T-helper 22 cell (primary cell): ENCODE results near the gene CRADD.
"Not testable (repeated sequence)": the region's sequence is repeated elsewhere in the genome, so short reads cannot be mapped to it uniquely, and the experiment has no call there.

ENCODE experiments used
- DNase-seq: peaks from one replicate; pipeline ENCODE4 v3.0.0-alpha.2; 2020; ENCODE audit warnings: low read depth

The CRADD gene

DNA sequence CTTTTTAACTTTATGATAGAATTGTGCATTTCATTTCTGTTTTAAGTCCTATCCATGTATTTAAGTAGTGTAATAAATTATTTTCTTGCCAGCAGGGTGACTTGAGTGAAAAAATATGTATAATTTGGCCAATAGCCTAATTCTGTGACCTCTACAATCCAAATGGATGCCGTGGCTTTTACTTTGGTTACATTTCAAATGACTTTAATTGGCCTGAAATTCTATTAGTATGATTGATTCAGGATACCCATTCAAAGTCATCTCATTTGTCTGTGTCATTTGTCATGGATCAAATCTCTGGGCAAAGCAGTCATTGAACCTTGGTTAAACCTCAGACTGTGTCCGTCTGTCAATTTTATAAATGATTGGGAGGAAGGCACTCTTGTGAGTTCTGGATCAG lies 29.6 kb downstream of the CRADD start:
- no peak for DNase-seq

- no peak for DNase-seq
These were observed 30.7 kb downstream of the CRADD start for GRCh38 chr12:93707836-93708235.

DNA sequence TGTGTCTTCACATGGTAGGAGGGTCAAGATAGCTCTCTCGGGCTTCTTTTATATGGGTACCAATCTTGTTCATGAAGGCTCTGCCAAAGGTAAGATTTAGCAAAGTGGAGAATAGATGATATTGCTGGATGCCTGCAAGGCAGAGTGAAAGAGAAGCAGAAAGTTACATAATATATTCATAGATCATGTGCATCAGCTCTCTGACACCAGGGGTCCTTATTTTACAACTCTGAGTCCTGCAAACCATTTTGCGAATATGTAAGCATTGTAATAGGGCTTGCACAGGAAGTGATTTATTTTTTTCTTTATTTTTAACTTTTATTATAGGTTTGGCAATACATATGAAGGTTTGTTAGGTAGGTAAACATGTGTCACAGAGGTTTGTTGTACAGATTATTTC lies 31.8 kb downstream of the CRADD start:
- DNase-seq, result no peak

DNA sequence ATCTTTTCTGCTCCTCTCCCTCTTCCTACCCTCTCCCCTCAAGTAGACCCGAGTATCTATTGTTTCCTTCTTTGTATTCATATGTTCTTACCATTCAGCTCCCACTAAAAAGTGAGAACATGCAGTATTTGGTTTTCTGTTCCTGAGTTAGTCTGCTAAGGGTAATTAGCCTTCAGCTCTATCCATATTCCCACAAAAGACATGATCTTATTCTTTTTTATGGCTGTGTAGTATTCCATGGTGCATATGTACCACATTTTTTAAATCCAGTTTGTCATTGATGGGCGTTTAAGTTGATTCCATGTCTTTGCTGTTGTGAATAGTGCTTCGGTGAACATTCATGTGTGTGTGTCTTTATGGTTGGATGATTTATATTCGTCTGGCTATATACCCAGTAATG lies 32.2 kb downstream of the CRADD start:
- DNase-seq, result no peak

- no peak for DNase-seq
These were observed 33.4 kb downstream of the CRADD start for GRCh38 chr12:93710574-93710926.

GRCh38 chr12:93711502-93711901 lies 34.3 kb downstream of the CRADD start:
- not testable (repeated sequence) for DNase-seq

- no peak for DNase-seq
These were observed 35.0 kb downstream of the CRADD start for GRCh38 chr12:93712200-93712599.

DNA sequence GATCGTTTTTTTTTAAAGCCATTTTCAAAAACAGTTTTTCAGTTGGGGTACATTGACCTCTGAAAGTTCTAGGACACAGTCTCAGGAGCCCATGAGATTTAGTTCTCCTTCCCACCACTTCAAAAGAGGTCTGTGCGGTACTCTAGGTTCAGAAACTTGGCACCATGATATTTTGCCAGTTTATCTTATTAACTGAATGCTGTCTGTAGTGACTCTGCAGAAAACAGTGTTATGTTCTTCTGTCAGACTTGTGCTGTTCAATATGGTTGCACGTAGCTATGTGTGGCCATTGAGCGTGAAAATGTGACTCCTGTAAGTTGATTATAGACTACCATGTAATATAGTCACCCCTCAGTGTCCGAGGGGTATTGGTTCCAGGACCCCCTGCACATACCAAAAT lies 35.9 kb downstream of the CRADD start:
- no peak for DNase-seq

GRCh38 chr12:93713800-93714199 lies 36.6 kb downstream of the CRADD start:
- no peak for DNase-seq

GRCh38 chr12:93714382-93714781 lies 37.2 kb downstream of the CRADD start:
- DNase-seq, result no peak

DNA sequence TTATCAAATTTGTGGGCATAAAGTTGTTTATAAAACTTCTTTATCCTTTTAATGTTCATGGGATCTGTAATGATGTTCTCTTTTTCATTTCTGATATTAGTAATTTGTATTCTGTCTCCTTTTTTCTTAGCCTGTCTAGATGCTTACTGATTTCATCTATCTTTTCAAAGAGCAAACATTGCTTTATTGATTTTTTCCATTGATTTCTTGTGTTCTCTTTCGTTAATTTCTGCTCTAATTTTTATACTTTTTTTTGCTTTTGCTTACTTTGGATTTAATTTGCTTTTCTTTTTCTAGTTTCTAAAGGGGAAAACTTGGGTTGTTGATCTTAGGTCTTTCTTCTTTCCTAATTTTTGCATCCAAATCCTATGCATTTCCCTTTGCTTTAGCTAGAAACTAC lies 42.5 kb downstream of the CRADD start:
- DNase-seq, result no peak

- DNase-seq, result no peak
These were observed 43.4 kb downstream of the CRADD start for GRCh38 chr12:93720559-93720958.

DNA sequence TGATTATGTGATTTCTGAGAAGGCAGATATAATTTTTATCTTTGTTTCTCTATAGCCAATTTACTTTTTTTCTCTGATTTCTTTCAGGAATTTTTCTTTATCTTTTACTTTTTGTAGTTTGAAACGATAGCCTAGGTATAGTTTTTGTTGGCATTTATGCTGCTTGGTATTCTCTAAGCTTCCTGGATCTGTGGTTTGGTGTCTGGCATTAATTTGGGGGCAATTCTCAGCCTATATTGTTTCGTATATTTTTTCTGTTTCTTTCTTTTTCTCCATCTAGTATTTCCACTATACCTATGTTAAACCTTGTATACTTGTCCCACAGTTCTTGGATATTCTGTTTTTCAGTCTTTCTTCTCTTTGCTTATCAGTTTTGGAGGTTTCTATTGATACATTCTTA lies 45.0 kb downstream of the CRADD start:
- no peak for DNase-seq

- DNase-seq, result no peak
These were observed 45.8 kb downstream of the CRADD start for GRCh38 chr12:93722835-93723567.

- no peak for DNase-seq
These were observed 46.4 kb downstream of the CRADD start for GRCh38 chr12:93723568-93723930.

DNA sequence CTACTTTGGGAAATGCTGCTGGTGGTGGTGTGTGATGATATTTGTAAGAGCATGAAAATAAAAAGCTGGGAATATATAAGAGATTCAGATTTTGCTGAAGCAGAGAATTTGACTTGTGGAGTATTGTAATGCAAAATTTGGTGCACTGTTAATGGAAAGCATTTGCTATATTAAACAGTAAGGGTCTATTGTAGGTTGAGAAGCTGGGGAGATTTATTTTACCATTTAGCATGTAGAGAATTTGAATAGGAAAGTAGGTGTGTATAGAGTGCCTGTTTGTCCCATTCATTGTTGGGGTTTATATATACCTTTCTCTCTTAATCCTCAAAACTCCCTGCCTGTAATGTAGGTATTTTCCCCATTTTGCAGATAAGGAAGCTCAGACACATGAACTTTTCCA lies 48.4 kb downstream of the CRADD start:
- DNase-seq, result no peak

- DNase-seq, result no peak
These were observed 50.1 kb downstream of the CRADD start for GRCh38 chr12:93727195-93727811.

- no peak for DNase-seq
These were observed 50.7 kb downstream of the CRADD start for GRCh38 chr12:93727911-93728310.

- DNase-seq, result no peak
These were observed 52.8 kb downstream of the CRADD start for GRCh38 chr12:93729934-93730333.

- no peak for DNase-seq
These were observed 56.2 kb downstream of the CRADD start for GRCh38 chr12:93733358-93733757.

DNA sequence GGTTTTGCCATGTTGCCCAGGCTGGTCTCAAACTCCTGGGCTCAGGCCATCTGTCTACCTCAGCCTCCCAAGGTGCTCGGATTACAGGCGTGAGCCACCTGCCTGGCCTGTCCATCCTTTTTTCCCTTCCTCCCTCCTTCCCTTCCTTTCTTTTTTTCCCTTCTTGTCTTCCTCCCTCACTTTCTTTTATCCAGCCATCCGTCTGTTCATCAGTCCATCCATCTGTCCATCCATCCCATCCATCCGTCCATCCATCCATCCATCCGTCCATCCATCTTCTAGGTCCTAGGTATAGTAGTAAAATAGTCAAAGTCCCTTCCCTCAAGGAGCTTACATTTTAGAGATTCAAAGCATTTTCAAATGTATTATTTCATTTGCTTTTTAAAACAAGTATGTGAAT lies 56.8 kb downstream of the CRADD start:
- no peak for DNase-seq

DNA sequence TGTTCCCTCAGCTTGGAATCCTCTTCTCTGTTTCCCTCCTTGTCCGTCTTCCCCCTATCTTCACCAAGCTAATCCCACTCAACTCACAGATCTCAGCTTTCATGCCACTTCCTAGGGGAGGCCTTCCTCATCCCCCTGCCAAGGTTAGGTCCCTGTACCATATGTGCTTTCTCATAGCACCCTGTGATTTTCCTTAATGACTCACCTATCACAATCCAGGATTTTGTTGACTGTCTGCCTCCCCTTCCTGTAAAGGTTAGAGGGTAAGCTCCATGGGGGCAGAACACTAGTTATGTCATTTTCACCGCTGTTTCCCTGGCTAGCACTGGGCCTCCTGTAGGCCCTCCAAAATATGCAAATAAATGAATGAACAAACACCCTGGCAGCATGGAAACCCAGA lies 57.6 kb downstream of the CRADD start:
- no peak for DNase-seq

- DNase-seq, result no peak
These were observed 59.5 kb downstream of the CRADD start for GRCh38 chr12:93736640-93737178.
